ENCODE data around the gene SHISA9.

Gene SHISA9

GRCh38 chr16:13077816-13078215, 176.4 kb downstream of the SHISA9 start:
- DNase-seq (ENCODE audit: low spot score): no peak

DNA sequence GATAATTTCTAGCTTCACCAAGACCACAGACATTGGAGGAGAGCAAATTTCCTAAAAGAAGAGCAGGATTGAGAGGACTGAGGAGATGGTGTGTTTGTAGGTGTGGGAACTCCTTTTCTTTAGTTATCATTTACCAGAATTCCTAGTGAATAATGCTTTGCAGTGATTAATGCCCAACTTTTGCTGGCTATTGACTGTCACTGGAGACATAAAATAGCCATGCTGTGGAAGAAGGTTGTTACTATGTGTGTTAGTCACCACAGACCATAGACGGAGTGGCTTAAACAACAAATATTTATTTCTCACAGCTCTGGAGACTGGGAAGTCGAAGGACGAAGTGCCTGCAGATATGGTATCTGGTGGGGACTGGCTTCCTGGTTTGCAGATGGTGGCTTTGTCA, 179.1 kb downstream of the SHISA9 start:
- DNase-seq (ENCODE audit: low spot score): no peak

GRCh38 chr16:13081825-13082331, 180.5 kb downstream of the SHISA9 start:
- no peak for DNase-seq (ENCODE audit: low spot score)

GRCh38 chr16:13083681-13084080, 182.3 kb downstream of the SHISA9 start:
- DNase-seq (ENCODE audit: low spot score): no peak

DNA sequence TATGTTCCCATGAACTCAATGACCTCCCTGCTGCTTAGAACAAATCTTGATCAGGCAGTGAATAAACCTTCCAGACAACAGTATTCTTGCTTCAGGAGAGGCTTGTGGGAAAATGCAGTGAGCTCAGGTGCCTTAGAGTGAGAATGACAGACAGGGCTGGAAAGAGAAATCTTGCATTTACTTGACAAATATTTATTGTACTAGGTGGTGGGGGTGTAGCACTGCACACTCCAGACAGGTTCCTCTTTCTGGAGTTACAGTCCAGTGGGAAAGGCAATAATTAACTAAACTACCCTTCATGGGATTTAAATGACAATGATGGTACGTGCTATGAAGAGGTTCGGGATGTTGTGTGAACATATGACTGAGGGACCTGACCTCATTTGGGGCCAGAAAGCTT, 182.9 kb downstream of the SHISA9 start:
- no peak for DNase-seq (ENCODE audit: low spot score)

GRCh38 chr16:13093661-13094060, 192.3 kb downstream of the SHISA9 start:
- DNase-seq (ENCODE audit: low spot score): no peak

DNA sequence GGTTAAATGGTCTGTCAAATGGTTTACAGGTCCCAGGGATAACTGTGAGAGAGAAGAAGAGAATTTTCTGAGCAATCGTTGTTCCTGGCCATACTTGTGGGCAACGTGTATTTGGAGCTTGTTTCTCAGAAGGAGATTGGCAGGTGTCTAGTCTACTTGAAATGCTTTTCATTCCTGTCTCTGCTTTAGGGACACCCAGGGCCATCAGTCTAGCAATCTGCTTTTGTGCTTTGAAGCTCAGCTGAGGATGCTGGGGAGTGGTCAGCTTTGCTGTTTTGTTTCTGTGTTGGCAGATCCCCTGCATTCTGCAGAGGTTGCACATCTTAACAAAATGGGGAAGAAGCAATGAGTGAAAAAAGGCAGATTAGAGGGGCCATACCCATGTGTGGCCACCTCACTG, 193.7 kb downstream of the SHISA9 start:
- no peak for DNase-seq (ENCODE audit: low spot score)

DNA sequence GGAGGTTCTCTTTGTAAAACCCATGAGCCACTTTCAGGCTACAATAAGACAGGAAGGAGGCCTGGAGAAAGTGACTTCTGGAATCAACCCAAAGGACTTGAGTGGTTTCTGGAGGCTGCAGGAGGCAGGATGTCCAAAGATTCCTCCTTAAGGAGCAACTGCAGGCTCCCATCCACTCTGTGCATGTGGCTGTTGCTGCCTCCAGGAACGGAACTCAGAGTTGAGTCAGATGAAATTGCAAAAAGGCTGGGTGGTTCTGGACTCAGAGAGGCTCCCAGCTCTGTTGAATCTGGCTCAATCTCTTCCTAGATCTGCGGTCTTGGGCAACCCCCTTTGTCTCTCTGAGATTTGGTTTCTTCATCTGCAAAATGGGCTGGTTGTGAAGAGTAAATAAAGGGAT, 197.1 kb downstream of the SHISA9 start:
- no peak for DNase-seq (ENCODE audit: low spot score)

GRCh38 chr16:13099822-13100221, 198.4 kb downstream of the SHISA9 start:
- DNase-seq (ENCODE audit: low spot score): no peak

- no peak for DNase-seq (ENCODE audit: low spot score)
These were observed 199.6 kb downstream of the SHISA9 start for GRCh38 chr16:13100970-13101369.

DNA sequence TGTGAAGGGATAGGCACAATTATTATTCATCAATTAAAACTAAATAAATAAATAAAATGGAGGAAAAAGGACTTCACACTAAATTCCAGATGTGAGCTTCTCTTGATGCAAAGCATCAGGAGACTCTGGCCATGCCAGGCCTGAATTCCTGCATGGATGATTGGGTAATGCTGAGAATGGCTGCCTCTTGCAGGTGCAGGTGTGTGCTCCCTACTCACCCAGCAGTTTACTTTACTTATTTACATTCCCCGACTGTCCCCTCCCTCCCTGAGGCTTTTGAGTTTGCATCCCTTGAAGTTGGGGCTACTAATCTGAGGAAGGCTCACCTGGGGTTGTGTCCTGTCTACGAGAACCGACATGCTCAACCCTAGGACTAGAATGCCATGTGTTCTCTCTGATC, 200.4 kb downstream of the SHISA9 start:
- no peak for DNase-seq (ENCODE audit: low spot score)

DNA sequence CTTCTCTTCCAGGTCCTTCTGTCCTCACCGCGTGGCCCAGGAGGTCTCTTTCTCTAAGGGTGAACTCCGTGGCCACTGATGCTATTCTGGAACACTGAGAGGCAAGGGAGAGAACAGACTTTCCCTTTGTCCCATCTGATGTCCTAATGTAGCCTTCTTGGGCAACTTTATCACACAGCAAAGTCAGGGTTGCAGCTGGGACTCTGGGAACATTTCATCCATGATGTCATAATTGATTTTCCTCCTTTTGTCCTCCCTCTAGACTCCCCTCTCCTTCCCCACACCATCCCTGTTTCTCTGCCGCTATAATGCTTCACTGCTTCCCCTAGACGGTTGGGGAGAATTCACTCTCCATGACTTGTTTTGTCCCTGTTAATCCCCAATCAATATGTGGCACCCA, 201.0 kb downstream of the SHISA9 start:
- DNase-seq (ENCODE audit: low spot score): no peak

DNA sequence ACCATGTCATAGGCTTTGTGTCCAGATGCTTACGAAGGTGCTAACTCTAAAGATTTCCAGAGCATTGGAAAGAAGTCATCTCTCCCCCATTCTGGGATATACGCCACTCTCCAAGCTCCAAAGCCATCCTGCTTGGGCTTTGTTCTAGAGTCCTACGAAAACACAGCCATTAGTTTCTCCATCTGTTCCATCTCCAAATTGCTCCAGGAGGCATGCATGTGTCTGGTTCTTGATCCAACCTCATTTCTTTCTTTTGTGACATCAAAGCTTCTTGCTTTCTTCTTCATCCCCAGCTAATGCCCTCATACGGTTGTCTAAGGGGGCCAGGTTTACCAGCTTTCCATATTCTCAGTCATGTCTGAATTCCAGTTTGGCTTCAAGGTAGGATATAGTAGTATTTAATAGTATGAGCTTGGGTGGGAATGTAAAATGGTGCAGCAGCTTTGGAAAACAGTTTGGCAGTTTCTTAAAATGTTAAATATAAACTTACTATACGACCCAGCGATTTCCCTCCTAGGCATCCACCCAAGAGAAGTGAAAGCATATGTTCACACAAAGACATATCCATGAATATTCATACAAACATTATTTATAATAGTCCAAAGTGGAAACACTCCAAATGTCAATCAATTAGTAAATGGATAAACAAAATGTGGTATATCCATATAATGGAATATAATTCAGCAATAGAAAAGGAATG, 202.6 kb downstream of the SHISA9 start:
- no peak for DNase-seq (ENCODE audit: low spot score)

DNA sequence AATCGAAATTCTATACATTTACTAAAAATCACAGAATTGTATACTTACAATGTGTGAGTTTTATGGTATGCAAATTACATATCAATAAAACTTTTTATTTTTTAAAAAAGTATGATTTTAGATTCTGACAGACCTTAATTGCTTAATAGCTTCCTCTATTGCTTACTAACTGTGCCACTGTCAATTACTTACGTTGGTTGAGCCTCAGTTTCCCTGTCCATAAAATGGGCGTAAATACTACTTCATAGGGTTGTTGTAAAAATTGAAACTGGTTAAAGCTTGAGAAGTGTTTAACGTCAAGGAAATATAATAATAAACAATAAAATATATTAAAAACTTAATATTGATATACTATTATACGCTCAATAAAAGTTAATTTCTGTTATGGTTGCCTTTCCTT, 203.4 kb downstream of the SHISA9 start:
- DNase-seq (ENCODE audit: low spot score): no peak

GRCh38 chr16:13105427-13105826, 204.0 kb downstream of the SHISA9 start:
- no peak for DNase-seq (ENCODE audit: low spot score)

DNA sequence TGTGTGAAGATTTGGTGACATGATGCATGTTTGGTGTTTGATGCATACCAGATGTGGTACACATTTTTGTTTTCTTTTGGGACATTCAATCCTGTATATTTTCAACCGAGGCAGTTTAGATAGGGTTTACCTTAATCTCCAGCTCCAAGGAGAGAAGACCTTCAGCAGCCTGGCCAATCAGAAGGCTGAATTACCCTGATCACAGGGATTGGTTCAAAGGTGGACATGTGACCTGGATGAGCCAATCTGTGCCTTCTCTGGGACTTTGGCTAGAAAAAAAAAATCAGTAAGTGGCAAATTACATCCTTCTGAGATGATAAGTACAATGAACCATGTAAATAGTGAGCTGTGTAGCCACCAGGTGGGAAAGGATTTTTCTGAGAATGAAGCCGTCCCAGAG, 205.1 kb downstream of the SHISA9 start:
- no peak for DNase-seq (ENCODE audit: low spot score)

GRCh38 chr16:13108126-13108525, 206.7 kb downstream of the SHISA9 start:
- no peak for DNase-seq (ENCODE audit: low spot score)

DNA sequence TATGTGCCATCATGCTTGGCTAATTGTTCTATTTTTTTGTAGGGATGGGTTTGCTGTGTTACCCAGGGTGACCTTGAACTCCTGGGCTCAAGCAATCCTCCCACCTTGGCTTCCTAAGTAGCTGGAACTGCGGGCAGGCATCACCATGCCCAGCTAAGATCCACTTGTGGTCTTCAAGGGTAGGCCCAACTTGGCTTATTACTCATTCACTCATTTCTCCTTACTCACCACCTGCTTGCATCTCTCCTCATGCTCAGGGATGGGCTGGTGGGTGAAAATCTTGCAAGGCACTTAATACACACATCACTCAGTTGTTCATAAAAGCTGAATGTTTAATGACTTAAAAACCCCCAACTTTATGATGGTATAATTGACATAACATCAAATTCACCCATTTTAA, 207.8 kb downstream of the SHISA9 start:
- DNase-seq (ENCODE audit: low spot score): no peak

- no peak for DNase-seq (ENCODE audit: low spot score)
These were observed 208.9 kb downstream of the SHISA9 start for GRCh38 chr16:13110124-13110796.

DNA sequence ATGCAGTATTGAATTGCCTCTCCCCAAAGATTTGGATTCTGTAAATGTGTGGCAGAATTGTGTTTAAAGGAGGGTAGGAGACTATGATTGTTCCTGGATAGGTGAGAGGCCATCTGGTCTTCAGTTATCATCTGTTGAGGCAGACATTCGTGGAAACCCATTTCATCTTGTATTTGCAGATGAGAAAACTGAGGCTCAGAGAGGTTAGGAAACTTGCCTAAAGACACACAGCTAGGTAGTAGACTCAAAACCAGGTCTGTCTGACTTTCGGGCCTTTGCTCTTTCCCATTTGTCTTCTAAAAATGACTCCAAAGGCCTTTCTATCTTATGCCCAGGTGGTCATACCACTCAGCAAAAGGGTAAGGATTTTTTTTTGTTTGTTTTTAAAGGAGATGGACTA, 210.3 kb downstream of the SHISA9 start:
- no peak for DNase-seq (ENCODE audit: low spot score)

DNA sequence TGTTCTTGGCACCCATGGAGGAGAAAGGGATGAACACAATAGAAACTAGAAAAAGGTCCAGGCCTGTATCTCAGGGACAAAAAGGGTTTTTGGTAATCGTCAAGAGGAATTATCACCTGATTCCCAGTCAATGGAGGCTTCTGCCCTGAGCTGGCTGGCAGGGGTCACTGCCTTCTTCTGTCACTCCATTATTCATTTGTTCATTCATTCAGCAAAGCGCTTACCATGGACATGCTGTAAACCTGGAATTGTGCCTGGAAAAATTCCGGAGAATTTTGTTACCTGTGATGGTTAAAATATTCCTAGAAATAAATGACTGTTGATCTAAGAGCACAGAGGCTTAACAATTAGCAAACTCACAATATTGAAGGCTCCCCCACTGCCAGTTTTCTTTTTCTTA, 212.3 kb downstream of the SHISA9 start:
- DNase-seq (ENCODE audit: low spot score): no peak

GRCh38 chr16:13118091-13118490, 216.7 kb downstream of the SHISA9 start:
- DNase-seq (ENCODE audit: low spot score): no peak

DNA sequence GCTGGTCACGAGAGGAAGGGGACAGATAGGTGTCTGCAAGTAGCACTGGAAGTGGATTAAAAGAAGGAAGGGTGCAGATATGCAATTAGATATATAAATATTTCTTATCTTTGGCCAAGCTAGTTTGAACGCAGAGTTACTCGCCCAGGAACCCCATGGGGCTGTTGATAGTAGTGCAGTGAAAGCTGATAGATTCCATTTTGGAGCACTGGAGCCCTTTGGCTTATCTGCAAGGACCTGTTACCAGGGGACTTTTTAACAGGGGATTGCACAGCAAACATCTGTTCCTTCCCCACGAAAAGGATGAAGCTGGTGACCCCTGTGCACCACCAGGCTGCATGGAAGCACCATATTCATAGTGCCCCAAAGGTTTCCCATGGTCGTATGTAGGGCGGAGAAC, 218.7 kb downstream of the SHISA9 start:
- DNase-seq (ENCODE audit: low spot score): no peak

DNA sequence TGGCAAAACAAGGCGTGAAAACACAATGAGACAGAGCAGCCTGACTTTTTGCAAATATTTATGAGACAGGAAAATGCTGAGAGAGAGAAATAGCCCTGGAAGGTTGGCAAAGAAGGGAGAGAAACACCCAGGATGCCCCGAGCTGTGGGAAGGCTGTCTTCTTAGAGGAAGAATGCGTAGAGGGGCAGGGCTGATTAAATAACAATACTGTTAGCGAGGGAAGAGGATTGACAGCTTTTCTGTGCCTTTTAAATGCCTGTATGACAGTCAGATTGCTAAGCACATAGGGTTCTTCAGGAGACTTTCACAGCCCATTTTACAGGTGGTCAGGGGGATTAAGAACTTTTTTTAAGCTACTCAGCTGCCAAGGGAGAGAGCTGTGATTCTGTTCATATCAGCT, 219.2 kb downstream of the SHISA9 start:
- no peak for DNase-seq (ENCODE audit: low spot score)
